ENCODE measurements around the gene STK24.

STK24 gene

GRCh38 chr13:98512774-98513665 lies 63.9 kb downstream of the STK24 start:
- no peak overlapping the region for H3K27ac ChIP-seq (ENCODE audit: low read depth, low read length)

GRCh38 chr13:98511435-98511834 lies 65.5 kb downstream of the STK24 start:
- H3K4me3 ChIP-seq (ENCODE audit: low read length), result no peak overlapping the region
- peaks cover 12% of the 10 kb centered on the region for H3K4me1 ChIP-seq (ENCODE audit: control insufficient read depth, low read length)
- H3F3A ChIP-seq (ENCODE audit: control insufficient read depth, insufficient read depth), result 0 out of 2 replicates have a peak, but pooled peaks cover 2% of the 10 kb centered on the region
- H3K27me3 ChIP-seq (ENCODE audit: control insufficient read depth, low read length), result no peaks in the 10 kb centered on the region
- H3K4me2 ChIP-seq (ENCODE audit: low read length), result no peak overlapping the region
- no peaks in the 10 kb centered on the region for H3K9me3 ChIP-seq (ENCODE audit: control insufficient read depth, insufficient read depth, low read length)
- H4K20me1 ChIP-seq (ENCODE audit: control insufficient read depth, insufficient read depth, low read depth, low read length), result peaks cover 39% of the 10 kb centered on the region
- H3K79me2 ChIP-seq (ENCODE audit: control insufficient read depth, low read length), result peaks cover 100% of the 10 kb centered on the region
- H3K36me3 ChIP-seq (ENCODE audit: control insufficient read depth, low read length), result peaks cover 41% of the 10 kb centered on the region
- no peaks in the 10 kb centered on the region for H3K9me2 ChIP-seq (replicated peaks; ENCODE audit: control insufficient read depth, low read length)
- no peak for TF ChIP-seq CTCF (IDR thresholded peaks at IDR 0.05; ENCODE audit: low read depth, low read length, poor library complexity, severe bottlenecking)
- TF ChIP-seq EZH2phosphoT487 (IDR thresholded peaks at IDR 0.05; ENCODE audit: borderline replicate concordance, low read length), result no peak
- H3K27ac ChIP-seq (ENCODE audit: low read depth, low read length), result no peak overlapping the region

More at GRCh38 chr13:98512774-98513665, 63.9 kb downstream of the STK24 start:
- Histone ChIP-seq H3K4me2 (ENCODE audit: low read length) (no peak overlapping the region), H3K27me3 (ENCODE audit: control insufficient read depth, low read length) (no peaks in the 10 kb centered on the region), H4K20me1 (ENCODE audit: control insufficient read depth, insufficient read depth, low read depth, low read length) (peaks cover 42% of the 10 kb centered on the region), H3K9me2 (replicated peaks; ENCODE audit: control insufficient read depth, low read length) (no peaks in the 10 kb centered on the region), H3K36me3 (ENCODE audit: control insufficient read depth, low read length) (peaks cover 55% of the 10 kb centered on the region), H3K9me3 (ENCODE audit: control insufficient read depth, insufficient read depth, low read length) (no peaks in the 10 kb centered on the region), H3F3A (ENCODE audit: control insufficient read depth, insufficient read depth) (0 out of 2 replicates have a peak, but pooled peaks cover 2% of the 10 kb centered on the region), H3K79me2 (ENCODE audit: control insufficient read depth, low read length) (peaks cover 99% of the 10 kb centered on the region), H3K4me3 (ENCODE audit: low read length) (no peak overlapping the region), H3K4me1 (ENCODE audit: control insufficient read depth, low read length) (peaks cover 12% of the 10 kb centered on the region)
- TF ChIP-seq CTCF (IDR thresholded peaks at IDR 0.05; ENCODE audit: low read depth, low read length, poor library complexity, severe bottlenecking), result no peak
- no peak for TF ChIP-seq EZH2phosphoT487 (IDR thresholded peaks at IDR 0.05; ENCODE audit: borderline replicate concordance, low read length)

GRCh38 chr13:98510156-98510509 lies 66.8 kb downstream of the STK24 start:
- no peak overlapping the region for H3K4me2 ChIP-seq (ENCODE audit: low read length)
- 0 out of 2 replicates have a peak, but pooled peaks cover 2% of the 10 kb centered on the region for H3F3A ChIP-seq (ENCODE audit: control insufficient read depth, insufficient read depth)
- peaks cover 51% of the 10 kb centered on the region for H4K20me1 ChIP-seq (ENCODE audit: control insufficient read depth, insufficient read depth, low read depth, low read length)
- no peaks in the 10 kb centered on the region for H3K9me3 ChIP-seq (ENCODE audit: control insufficient read depth, insufficient read depth, low read length)
- H3K4me1 ChIP-seq (ENCODE audit: control insufficient read depth, low read length), result peaks cover 12% of the 10 kb centered on the region
- H3K27me3 ChIP-seq (ENCODE audit: control insufficient read depth, low read length), result no peaks in the 10 kb centered on the region
- peaks cover 100% of the 10 kb centered on the region for H3K79me2 ChIP-seq (ENCODE audit: control insufficient read depth, low read length)
- no peak overlapping the region for H3K27ac ChIP-seq (ENCODE audit: low read depth, low read length)
- H3K4me3 ChIP-seq (ENCODE audit: low read length), result no peak overlapping the region
- H3K9me2 ChIP-seq (replicated peaks; ENCODE audit: control insufficient read depth, low read length), result no peaks in the 10 kb centered on the region
- TF ChIP-seq CTCF (IDR thresholded peaks at IDR 0.05; ENCODE audit: low read depth, low read length, poor library complexity, severe bottlenecking) (no peak), EZH2phosphoT487 (IDR thresholded peaks at IDR 0.05; ENCODE audit: borderline replicate concordance, low read length) (no peak)
- H3K36me3 ChIP-seq (ENCODE audit: control insufficient read depth, low read length), result peaks cover 39% of the 10 kb centered on the region
